ENCODE measurements around the gene EIF4G3. TPM values are rescaled to one million over a fixed set of nuclear protein-coding genes. Genes with fewer than 3 reads are reported as not detected.
A peak's percentile ranks its signal among the peaks of the same experiment; 100 is the strongest.

Gene EIF4G3
- total RNA-seq, 1 experiment from 2014 or later = 72.0 TPM

- H3K23me2 ChIP-seq (ENCODE audit: insufficient read length, low read depth, low read length, poor library complexity, severe bottlenecking) = no peaks in the 10 kb centered on the region
- H2AK5ac ChIP-seq (ENCODE audit: insufficient read length, low read length) = no peak overlapping the region
- no peak for DNase-seq
- H2BK5ac ChIP-seq (ENCODE audit: insufficient read length, low read length) = no peak overlapping the region
- H3K9ac ChIP-seq (ENCODE audit: extremely low read depth, insufficient read length, low read length) = no peak overlapping the region
- WGBS (ENCODE audit: extremely low coverage, insufficient read length, low lambda C conversion rate) = no CpG with 5 or more reads among the region's 4 CpGs
- Mint-ChIP-seq H3K4me1 (no peaks in the 10 kb centered on the region), H3K9me3 (peaks cover 0 to 2% of the 10 kb centered on the region in 2 experiments; a peak in 4 of 5 replicates), H3K36me3 (ENCODE audit: insufficient read depth in 1 of 3, low read depth in 3 of 3) (peaks cover 17 to 47% (median 26%) of the 10 kb centered on the region in 3 experiments; a peak in 6 of 7 replicates), H3K4me3 (no peak overlapping the region), H3K27ac (peak overlapping the region in 1 of 3 experiments; percentile 32; a peak in 1 of 7 replicates), H3K27me3 (ENCODE audit: low read depth) (no peaks in the 10 kb centered on the region)
- H4K5ac ChIP-seq (ENCODE audit: insufficient read length, low read depth, low read length) = no peak overlapping the region
- H2BK15ac ChIP-seq (ENCODE audit: low read depth, low read length) = no peak overlapping the region
- no peaks in the 10 kb centered on the region for H3K9me3 ChIP-seq (ENCODE audit: control insufficient read depth, low read depth, low read length)
- H2BK12ac ChIP-seq (ENCODE audit: insufficient read length, low read depth, low read length) = no peak overlapping the region
- no peaks in the 10 kb centered on the region for H3K79me2 ChIP-seq (ENCODE audit: insufficient read depth, low read length)
- no peak overlapping the region for H3K18ac ChIP-seq (ENCODE audit: insufficient read length, low read depth, low read length)
- H4K91ac ChIP-seq (ENCODE audit: insufficient read length, low read depth, low read length) = no peak overlapping the region
- H2BK120ac ChIP-seq (ENCODE audit: low read depth, low read length, poor library complexity, severe bottlenecking) = no peak overlapping the region
- no peak overlapping the region for H2BK20ac ChIP-seq (ENCODE audit: low read depth, low read length, poor library complexity, severe bottlenecking)
- no peaks in the 10 kb centered on the region for H3K4me1 ChIP-seq (ENCODE audit: insufficient read depth, low read length)
- H3K79me1 ChIP-seq (ENCODE audit: insufficient read depth, low read depth, low read length, poor library complexity, severe bottlenecking) = no peaks in the 10 kb centered on the region
- H3K23ac ChIP-seq (ENCODE audit: insufficient read length, low read depth, low read length) = no peak overlapping the region
- H3K27me3 ChIP-seq (ENCODE audit: insufficient read depth, low read length) = no peaks in the 10 kb centered on the region
- H3K56ac ChIP-seq (ENCODE audit: insufficient read length, low read depth, low read length) = no peak overlapping the region
- TF ChIP-seq, protein P1, sequence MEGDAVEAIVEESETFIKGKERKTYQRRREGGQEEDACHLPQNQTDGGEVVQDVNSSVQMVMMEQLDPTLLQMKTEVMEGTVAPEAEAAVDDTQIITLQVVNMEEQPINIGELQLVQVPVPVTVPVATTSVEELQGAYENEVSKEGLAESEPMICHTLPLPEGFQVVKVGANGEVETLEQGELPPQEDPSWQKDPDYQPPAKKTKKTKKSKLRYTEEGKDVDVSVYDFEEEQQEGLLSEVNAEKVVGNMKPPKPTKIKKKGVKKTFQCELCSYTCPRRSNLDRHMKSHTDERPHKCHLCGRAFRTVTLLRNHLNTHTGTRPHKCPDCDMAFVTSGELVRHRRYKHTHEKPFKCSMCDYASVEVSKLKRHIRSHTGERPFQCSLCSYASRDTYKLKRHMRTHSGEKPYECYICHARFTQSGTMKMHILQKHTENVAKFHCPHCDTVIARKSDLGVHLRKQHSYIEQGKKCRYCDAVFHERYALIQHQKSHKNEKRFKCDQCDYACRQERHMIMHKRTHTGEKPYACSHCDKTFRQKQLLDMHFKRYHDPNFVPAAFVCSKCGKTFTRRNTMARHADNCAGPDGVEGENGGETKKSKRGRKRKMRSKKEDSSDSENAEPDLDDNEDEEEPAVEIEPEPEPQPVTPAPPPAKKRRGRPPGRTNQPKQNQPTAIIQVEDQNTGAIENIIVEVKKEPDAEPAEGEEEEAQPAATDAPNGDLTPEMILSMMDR (conservative IDR thresholded peaks at IDR 0.05) = no peak
- no peaks in the 10 kb centered on the region for H4K20me1 ChIP-seq (ENCODE audit: control insufficient read depth, insufficient read depth, insufficient read length)
- H3K4me2 ChIP-seq (ENCODE audit: insufficient read depth, insufficient read length, low read length) = no peak overlapping the region
- H4K8ac ChIP-seq (replicated peaks; ENCODE audit: insufficient read length, low read depth, low read length) = no peak overlapping the region
- H3K14ac ChIP-seq (ENCODE audit: insufficient read depth, low read length) = no peak overlapping the region
- no peak overlapping the region for H3T11ph ChIP-seq (ENCODE audit: low read length)
- H3K4ac ChIP-seq (ENCODE audit: low read depth, low read length) = no peak overlapping the region
- no peak overlapping the region for H2AFZ ChIP-seq (ENCODE audit: low read length)
- no peak overlapping the region for H3K27ac ChIP-seq (ENCODE audit: insufficient read length, low read depth, low read length)
Observed at GRCh38 chr1:20837554-20838192, 339.0 kb downstream of the EIF4G3 start.
